Measurements from ENCODE around the gene PDCL3.

The PDCL3 gene

GRCh38 chr2:100560216-100560830, 2.5 kb upstream of the PDCL3 start:
- no peak for DNase-seq (ENCODE audit: low read depth in 2 of 2)

- no peak for DNase-seq (ENCODE audit: low read depth in 2 of 2)
Observed at GRCh38 chr2:100561191-100561590, 1.6 kb upstream of the PDCL3 start.

GRCh38 chr2:100563407-100564247, 834 bp downstream of the PDCL3 start:
- DNase-seq (ENCODE audit: low read depth in 2 of 2): no peak

GRCh38 chr2:100568989-100569388, 6.2 kb downstream of the PDCL3 start:
- no peak for DNase-seq (ENCODE audit: low read depth in 2 of 2)

GRCh38 chr2:100571668-100572067, 8.9 kb downstream of the PDCL3 start:
- no peak for DNase-seq (ENCODE audit: low read depth in 2 of 2)

- DNase-seq (ENCODE audit: low read depth in 2 of 2): no peak
Observed at GRCh38 chr2:100577777-100578176, 15.0 kb downstream of the PDCL3 start.

- peak; percentile 24 to 41 for DNase-seq (ENCODE audit: low read depth in 2 of 2)
Observed at GRCh38 chr2:100580367-100581276, 17.8 kb downstream of the PDCL3 start.

- no peak for DNase-seq (ENCODE audit: low read depth in 2 of 2)
Observed at GRCh38 chr2:100581277-100581612, 18.5 kb downstream of the PDCL3 start.

GRCh38 chr2:100584816-100585215, 22.0 kb downstream of the PDCL3 start:
- no peak for DNase-seq (ENCODE audit: low read depth in 2 of 2)

- DNase-seq (ENCODE audit: low read depth in 2 of 2): no peak
Observed at GRCh38 chr2:100588071-100588786, 25.4 kb downstream of the PDCL3 start.

- DNase-seq (ENCODE audit: low read depth in 2 of 2): no peak
Observed at GRCh38 chr2:100589527-100589926, 26.7 kb downstream of the PDCL3 start.

GRCh38 chr2:100592226-100592625, 29.4 kb downstream of the PDCL3 start:
- DNase-seq (ENCODE audit: low read depth in 2 of 2): no peak

GRCh38 chr2:100596465-100596864, 33.7 kb downstream of the PDCL3 start:
- DNase-seq (ENCODE audit: low read depth in 2 of 2): no peak

GRCh38 chr2:100599566-100599965, 36.8 kb downstream of the PDCL3 start:
- no peak for DNase-seq (ENCODE audit: low read depth in 2 of 2)

- no peak for DNase-seq (ENCODE audit: low read depth in 2 of 2)
Observed at GRCh38 chr2:100601661-100602060, 38.9 kb downstream of the PDCL3 start.

- no peak for DNase-seq (ENCODE audit: low read depth in 2 of 2)
Observed at GRCh38 chr2:100603414-100603813, 40.6 kb downstream of the PDCL3 start.

GRCh38 chr2:100603948-100604633, 41.3 kb downstream of the PDCL3 start:
- no peak for DNase-seq (ENCODE audit: low read depth in 2 of 2)

- DNase-seq (ENCODE audit: low read depth in 2 of 2): no peak
Observed at GRCh38 chr2:100606332-100606725, 43.5 kb downstream of the PDCL3 start.

- DNase-seq (ENCODE audit: low read depth in 2 of 2): no peak
Observed at GRCh38 chr2:100606726-100607343, 44.0 kb downstream of the PDCL3 start.

- peak; percentile 45 to 48 for DNase-seq (ENCODE audit: low read depth in 2 of 2)
Observed at GRCh38 chr2:100610381-100610831, 47.6 kb downstream of the PDCL3 start.
